Kidney tubule cell (primary cell): ENCODE data around the gene RNF31.
A peak's percentile ranks its signal among the peaks of the same experiment; 100 is the strongest.

Experiments
- DNase-seq: peaks from one replicate; pipeline ENCODE4 v3.0.0-alpha.2; 2018; ENCODE audit warnings: low spot score

RNF31 gene

GRCh38 chr14:24137529-24138395 is 9.5 kb upstream of the RNF31 start:
- DNase-seq = no peak

- no peak for DNase-seq
These were observed 8.7 kb upstream of the RNF31 start for GRCh38 chr14:24138396-24139271.

GRCh38 chr14:24139272-24139934 is 7.9 kb upstream of the RNF31 start:
- peak; percentile 38 for DNase-seq

GRCh38 chr14:24141097-24141880 is 6.0 kb upstream of the RNF31 start, which contains the start of gene EMC9:
EMC9 (minus strand) TSS chr14:24141591; CDS start chr14:24141304, 287 bp downstream.
- DNase-seq = peak; percentile 100

GRCh38 chr14:24143511-24143910 is 3.8 kb upstream of the RNF31 start:
- DNase-seq = peak; percentile 36

GRCh38 chr14:24144451-24144850 is 2.8 kb upstream of the RNF31 start:
- DNase-seq = no peak

GRCh38 chr14:24145219-24145618 is 2.1 kb upstream of the RNF31 start:
- DNase-seq = no peak

GRCh38 chr14:24145690-24146452 is 1.4 kb upstream of the RNF31 start:
- DNase-seq = peak; percentile 46

- peak; percentile 99 for DNase-seq
These were observed 783 bp upstream of the RNF31 start, which contains the start of gene PSME2 for GRCh38 chr14:24146453-24146977. PSME2 (minus strand) TSS chr14:24146610; CDS start chr14:24146581, 29 bp downstream.

- no peak for DNase-seq
These were observed 597 bp downstream of the RNF31 start for GRCh38 chr14:24147761-24148428.

- DNase-seq = no peak
These were observed 2.1 kb downstream of the RNF31 start for GRCh38 chr14:24149302-24149969.

- no peak for DNase-seq
These were observed 2.8 kb downstream of the RNF31 start for GRCh38 chr14:24150061-24150460.

GRCh38 chr14:24150567-24150966 is 3.3 kb downstream of the RNF31 start:
- DNase-seq = no peak

GRCh38 chr14:24150993-24151392 is 3.7 kb downstream of the RNF31 start:
- DNase-seq = no peak

- DNase-seq = no peak
These were observed 4.2 kb downstream of the RNF31 start for GRCh38 chr14:24151404-24152080.

GRCh38 chr14:24155100-24155499 is 7.8 kb downstream of the RNF31 start:
- DNase-seq = no peak

- no peak for DNase-seq
These were observed 9.5 kb downstream of the RNF31 start for GRCh38 chr14:24156840-24157239.

- DNase-seq = no peak
These were observed 10.0 kb downstream of the RNF31 start for GRCh38 chr14:24157331-24157730.
